ENCODE measurements around the gene CNKSR3. TPM values are rescaled to one million over a fixed set of nuclear protein-coding genes. Genes with fewer than 3 reads are reported as not detected.

The CNKSR3 gene
- total RNA-seq, 6 experiments from 2014 or later, result 19.8 to 43.4 (median 26.9) TPM

GRCh38 chr6:154414021-154414813 is 96.3 kb downstream of the CNKSR3 start:
- peak overlapping the region in 1 of 3 donors; percentile 1 for H3K27ac ChIP-seq

GRCh38 chr6:154412106-154412820 is 98.2 kb downstream of the CNKSR3 start:
- DNase-seq (no peak), ATAC-seq (no peak)
- no peak for TF ChIP-seq POLR2A (IDR thresholded peaks at IDR 0.05)
- no peak for TF ChIP-seq CTCF (IDR thresholded peaks at IDR 0.05)
- Histone ChIP-seq H3K27ac (no peak overlapping the region), H3K4me1 (no peaks in the 10 kb centered on the region), H3K36me3 (peaks cover 0 to 65% (median 33%) of the 10 kb centered on the region in 4 donors), H3K4me3 (no peak overlapping the region), H3K27me3 (no peaks in the 10 kb centered on the region), H3K9me3 (no peaks in the 10 kb centered on the region)
- WGBS (ENCODE audit: insufficient coverage, low coverage, low lambda C conversion rate, missing lambda C conversion rate), result 83% methylated on average over 5 of the region's 5 CpGs
- intact Hi-C loops (cut with DNase I), result no loop called here

More at GRCh38 chr6:154414021-154414813, 96.3 kb downstream of the CNKSR3 start:
- no peaks in the 10 kb centered on the region for H3K27me3 ChIP-seq
- intact Hi-C loops (cut with DNase I), result no loop called here
- WGBS (ENCODE audit: insufficient coverage, low coverage, low lambda C conversion rate, missing lambda C conversion rate), result 48% methylated on average over 6 of the region's 8 CpGs
- ATAC-seq, result peak; percentile 57 to 82 (median 68)
- TF ChIP-seq CTCF (IDR thresholded peaks at IDR 0.05), result no peak
- TF ChIP-seq POLR2A (IDR thresholded peaks at IDR 0.05), result no peak
- H3K36me3 ChIP-seq, result peaks cover 0 to 61% (median 30%) of the 10 kb centered on the region in 4 donors
- DNase-seq, result no peak
- no peak overlapping the region for H3K4me3 ChIP-seq
- H3K4me1 ChIP-seq, result no peaks in the 10 kb centered on the region
- no peaks in the 10 kb centered on the region for H3K9me3 ChIP-seq

- Histone ChIP-seq H3K4me1 (no peaks in the 10 kb centered on the region), H3K36me3 (peaks cover 0 to 72% (median 33%) of the 10 kb centered on the region in 4 donors), H3K27me3 (no peaks in the 10 kb centered on the region), H3K4me3 (no peak overlapping the region), H3K27ac (no peak overlapping the region), H3K9me3 (no peaks in the 10 kb centered on the region)
- DNase-seq, result no peak
- no peak for ATAC-seq
- TF ChIP-seq CTCF (IDR thresholded peaks at IDR 0.05), result no peak
- TF ChIP-seq POLR2A (IDR thresholded peaks at IDR 0.05), result no peak
- 70% methylated on average over 5 of the region's 5 CpGs for WGBS (ENCODE audit: insufficient coverage, low coverage, low lambda C conversion rate, missing lambda C conversion rate)
- intact Hi-C loops (cut with DNase I), result no loop called here
These were observed 99.4 kb downstream of the CNKSR3 start for GRCh38 chr6:154411076-154411475.

GRCh38 chr6:154410619-154411072 is 99.8 kb downstream of the CNKSR3 start:
- Histone ChIP-seq H3K4me1 (no peaks in the 10 kb centered on the region), H3K9me3 (no peaks in the 10 kb centered on the region), H3K36me3 (peaks cover 0 to 77% (median 35%) of the 10 kb centered on the region in 4 donors), H3K4me3 (no peak overlapping the region), H3K27me3 (no peaks in the 10 kb centered on the region), H3K27ac (no peak overlapping the region)
- ATAC-seq (peak; percentile 12 to 64 (median 15)), DNase-seq (no peak)
- WGBS (ENCODE audit: insufficient coverage, low coverage, low lambda C conversion rate, missing lambda C conversion rate), result 77% methylated on average over 4 of the region's 8 CpGs
- TF ChIP-seq CTCF (IDR thresholded peaks at IDR 0.05) (no peak), POLR2A (IDR thresholded peaks at IDR 0.05) (no peak)
- intact Hi-C loops (cut with DNase I), result no loop called here

Measured in right lobe of liver (tissue), 6 donors.